Skin of body (tissue), 2 donors: ENCODE measurements around the gene FGF21. TPM values are rescaled to one million over a fixed set of nuclear protein-coding genes. Genes with fewer than 3 reads are reported as not detected.

Experiments used
- small RNA-seq: library from RNA; depleted of rRNA; stranded (forward); fragments of <200 nt; gene quantifications from one replicate; pipeline ENCODE3, GENCODE V24; 2014; ENCODE audit warnings: low replicate concordance
- total RNA-seq: library from RNA; depleted of rRNA; stranded (reverse); fragments of >200 nt; gene quantifications from one replicate; pipeline ENCODE4 v1.2.3, GENCODE V29; 2014

Gene FGF21
- total RNA-seq, 1 donor from 2014 or later, result not detected

Small RNAs within 50 kb of the gene (small RNA-seq; reads per million reads assigned to genes)
- not detected for gene RNU6-317P

Other genes with a start within 250 kb of the FGF21 start
- gene LMTK3, start 243.7 kb upstream of the FGF21 start, total RNA-seq, result 0.79 TPM
- 16.2 TPM for gene SULT2B1, start 203.4 kb upstream of the FGF21 start, total RNA-seq
- 0.20 TPM for gene SPACA4, start 148.8 kb upstream of the FGF21 start, total RNA-seq
- 2.0 TPM for gene FAM83E, start 140.4 kb upstream of the FGF21 start, total RNA-seq
- 1,454 TPM for gene RPL18, start 136.3 kb upstream of the FGF21 start, total RNA-seq
- 4.6 TPM for gene SPHK2, start 136.0 kb upstream of the FGF21 start, total RNA-seq
- 5.7 TPM for gene DBP, start 118.1 kb upstream of the FGF21 start, total RNA-seq
- 2.3 TPM for gene CA11, start 109.3 kb upstream of the FGF21 start, total RNA-seq
- gene NTN5, start 82.5 kb upstream of the FGF21 start, total RNA-seq, result 0.30 TPM
- gene FUT2, start 59.6 kb upstream of the FGF21 start, total RNA-seq, result 0.59 TPM
- gene MAMSTR, start 35.8 kb upstream of the FGF21 start, total RNA-seq, result 1.7 TPM
- 6.5 TPM for gene RASIP1, start 14.9 kb upstream of the FGF21 start, total RNA-seq
- gene IZUMO1, start 8.6 kb upstream of the FGF21 start, total RNA-seq, result 0.10 TPM
- gene FUT1, start 2.9 kb upstream of the FGF21 start, total RNA-seq, result 2.9 TPM
- gene BCAT2, start 55.5 kb downstream of the FGF21 start, total RNA-seq, result 19.0 TPM
- gene HSD17B14, start 81.0 kb downstream of the FGF21 start, total RNA-seq, result 3.4 TPM
- 8.4 TPM for gene PLEKHA4, start 113.1 kb downstream of the FGF21 start, total RNA-seq
- gene PPP1R15A, start 116.9 kb downstream of the FGF21 start, total RNA-seq, result 58.4 TPM
- gene TULP2, start 143.2 kb downstream of the FGF21 start, total RNA-seq, result 0.10 TPM
- 97.8 TPM for gene NUCB1, start 144.8 kb downstream of the FGF21 start, total RNA-seq
- not detected for gene DHDH, start 178.2 kb downstream of the FGF21 start, total RNA-seq
- gene BAX, start 199.4 kb downstream of the FGF21 start, total RNA-seq, result 22.9 TPM
- 828 TPM for gene FTL, start 209.8 kb downstream of the FGF21 start, total RNA-seq
- gene GYS1, start 237.8 kb downstream of the FGF21 start, total RNA-seq, result 42.4 TPM
- 58.9 TPM for gene RUVBL2, start 238.4 kb downstream of the FGF21 start, total RNA-seq